Measurements from ENCODE around the gene SPTLC3.

SPTLC3 gene

GRCh38 chr20:12963416-12963815, 45.4 kb upstream of the SPTLC3 start:
- H3K27ac ChIP-seq (replicated peaks): no peak overlapping the region
- TF ChIP-seq REST (IDR thresholded peaks at IDR 0.05; ENCODE audit: insufficient replicate concordance, low read depth): no peak
- no peak for TF ChIP-seq GABPA (IDR thresholded peaks at IDR 0.05; ENCODE audit: low read depth)
- no peak for TF ChIP-seq CTCF (IDR thresholded peaks at IDR 0.05; ENCODE audit: insufficient read depth, low read length)
- no peak for TF ChIP-seq SPI1 (IDR thresholded peaks at IDR 0.05; ENCODE audit: borderline replicate concordance, low read depth)
- TF ChIP-seq POLR2AphosphoS5 (IDR thresholded peaks at IDR 0.05; ENCODE audit: low read depth): no peak
- no peaks in the 10 kb centered on the region for H3K27me3 ChIP-seq (ENCODE audit: insufficient read depth, poor library complexity, severe bottlenecking)
- H3K4me3 ChIP-seq (replicated peaks; ENCODE audit: insufficient read depth, low read length): no peak overlapping the region
- no peak for DNase-seq (ENCODE audit: low read depth in 1 of 2, low spot score in 1 of 2)

- H3K27ac ChIP-seq (replicated peaks): no peak overlapping the region
- H3K27me3 ChIP-seq (ENCODE audit: insufficient read depth, poor library complexity, severe bottlenecking): no peaks in the 10 kb centered on the region
- TF ChIP-seq GABPA (IDR thresholded peaks at IDR 0.05; ENCODE audit: low read depth) (no peak), SPI1 (IDR thresholded peaks at IDR 0.05; ENCODE audit: borderline replicate concordance, low read depth) (no peak), CTCF (IDR thresholded peaks at IDR 0.05; ENCODE audit: insufficient read depth, low read length) (no peak), REST (IDR thresholded peaks at IDR 0.05; ENCODE audit: insufficient replicate concordance, low read depth) (no peak)
- DNase-seq (ENCODE audit: low read depth in 1 of 2, low spot score in 1 of 2): no peak
- H3K4me3 ChIP-seq (replicated peaks; ENCODE audit: insufficient read depth, low read length): no peak overlapping the region
Measured at GRCh38 chr20:12965212-12965869, 43.4 kb upstream of the SPTLC3 start.

- no peak overlapping the region for H3K27ac ChIP-seq (replicated peaks)
- DNase-seq (ENCODE audit: low read depth in 1 of 2, low spot score in 1 of 2): no peak
- H3K4me3 ChIP-seq (replicated peaks; ENCODE audit: insufficient read depth, low read length): no peak overlapping the region
- TF ChIP-seq REST (IDR thresholded peaks at IDR 0.05; ENCODE audit: insufficient replicate concordance, low read depth) (no peak), POLR2AphosphoS5 (IDR thresholded peaks at IDR 0.05; ENCODE audit: low read depth) (no peak), SPI1 (IDR thresholded peaks at IDR 0.05; ENCODE audit: borderline replicate concordance, low read depth) (no peak), CTCF (IDR thresholded peaks at IDR 0.05; ENCODE audit: insufficient read depth, low read length) (no peak), GABPA (IDR thresholded peaks at IDR 0.05; ENCODE audit: low read depth) (no peak)
- no peaks in the 10 kb centered on the region for H3K27me3 ChIP-seq (ENCODE audit: insufficient read depth, poor library complexity, severe bottlenecking)
Measured at GRCh38 chr20:12965870-12966251, 42.9 kb upstream of the SPTLC3 start.

Measured in HL-60 (cell line).